Loucy (cell line): ENCODE results near the gene TMEM234.

Experiments used
- H2AFZ ChIP-seq: fragments of 200-600 bp; sonication (generic); 2 replicates; pipeline ENCODE4 v1.6.0; 2016; ENCODE audit warnings: antibody characterized with exemption, mild to moderate bottlenecking, low read length, moderate library complexity
- H3F3A ChIP-seq: fragments of 200-600 bp; 2 replicates; pipeline ENCODE4 v1.6.0; 2016; ENCODE audit warnings: antibody characterized with exemption, low read depth, mild to moderate bottlenecking
- H3K27me3 ChIP-seq: fragments of 200-600 bp; sonication (generic); 2 replicates; pipeline ENCODE4 v1.6.1; 2014; ENCODE audit warnings: low read length, mild to moderate bottlenecking; ENCODE audit not compliant: insufficient read depth, poor library complexity, severe bottlenecking
- H3K36me3 ChIP-seq: fragments of 200-600 bp; sonication (generic); 2 replicates; pipeline ENCODE4 v1.6.1; 2016; ENCODE audit warnings: low read length; ENCODE audit not compliant: insufficient read depth
- H3K4me1 ChIP-seq: fragments of 200-600 bp; sonication (generic); 2 replicates; pipeline ENCODE4 v1.5.1; 2014; ENCODE audit warnings: low read length, mild to moderate bottlenecking; ENCODE audit not compliant: insufficient read depth, poor library complexity, severe bottlenecking
- H3K4me2 ChIP-seq: fragments of 200-600 bp; sonication (generic); 2 replicates; pipeline ENCODE4 v1.6.0; 2014; ENCODE audit warnings: antibody characterized with exemption, low read length, low read depth, mild to moderate bottlenecking; ENCODE audit not compliant: poor library complexity, severe bottlenecking
- H3K4me3 ChIP-seq: fragments of 200-600 bp; sonication (generic); 2 replicates; pipeline ENCODE4 v1.5.1; 2014; ENCODE audit warnings: low read length, mild to moderate bottlenecking, mixed read lengths; ENCODE audit not compliant: poor library complexity, severe bottlenecking
- H3K79me2 ChIP-seq: fragments of 200-600 bp; sonication (generic); 2 replicates; pipeline ENCODE4 v1.6.1; 2014; ENCODE audit warnings: low read length; ENCODE audit not compliant: insufficient read depth
- H3K9ac ChIP-seq: fragments of 200-600 bp; sonication (generic); 2 replicates; pipeline ENCODE4 v1.6.0; 2014; ENCODE audit warnings: mild to moderate bottlenecking, low read depth, low read length, moderate library complexity; ENCODE audit not compliant: poor library complexity, severe bottlenecking
- H3K9me2 ChIP-seq: fragments of 200-600 bp; sonication (generic); replicated peaks from 2 replicates; pipeline ENCODE4 v1.6.1; 2016; ENCODE audit warnings: low read depth, low read length, mixed read lengths
- H3K9me3 ChIP-seq: fragments of 200-600 bp; sonication (generic); 2 replicates; pipeline ENCODE4 v1.6.1; 2014; ENCODE audit warnings: mild to moderate bottlenecking, antibody characterized with exemption, low read length, low read depth; ENCODE audit not compliant: insufficient read depth
- H4K20me1 ChIP-seq: fragments of 200-600 bp; sonication (generic); 2 replicates; pipeline ENCODE4 v1.6.0; 2014; ENCODE audit warnings: antibody characterized with exemption, low read length, mild to moderate bottlenecking; ENCODE audit not compliant: insufficient read depth, poor library complexity, severe bottlenecking
- EZH2phosphoT487 ChIP-seq: fragments of 200-600 bp; IDR thresholded peaks from 2 replicates; pipeline ENCODE4 v1.6.1; 2018; ENCODE audit warnings: antibody characterized with exemption, mild to moderate bottlenecking, moderate library complexity, borderline replicate concordance
- TF ChIP-seq, protein P1 (sequence below): fragments of 200-600 bp; sonication (generic); conservative IDR thresholded peaks from 2 replicates; pipeline ENCODE4 v1.5.1; 2014; ENCODE audit warnings: mild to moderate bottlenecking, antibody characterized with exemption, low read length

TMEM234 gene

DNA sequence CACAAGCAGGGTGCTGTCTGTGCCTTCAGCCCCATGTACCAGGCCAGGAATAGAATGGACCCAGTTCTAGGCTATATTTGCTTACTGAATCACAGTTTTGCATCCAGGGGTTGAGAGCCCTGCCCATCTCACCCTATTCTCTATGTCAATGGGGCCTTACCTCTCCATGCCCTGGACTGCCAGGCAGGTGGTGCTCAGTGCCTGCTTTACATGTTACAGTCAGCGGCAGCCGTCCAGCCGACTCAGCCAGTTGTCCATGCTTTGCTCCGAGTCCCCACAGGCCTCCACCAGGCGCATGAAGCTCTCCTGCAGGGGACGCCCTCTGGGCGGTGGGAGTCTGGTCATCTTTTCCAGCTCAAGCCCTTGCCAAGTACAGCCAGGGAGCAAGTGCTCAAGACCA lies 12.6 kb upstream of the TMEM234 start:
- TF ChIP-seq, protein P1, sequence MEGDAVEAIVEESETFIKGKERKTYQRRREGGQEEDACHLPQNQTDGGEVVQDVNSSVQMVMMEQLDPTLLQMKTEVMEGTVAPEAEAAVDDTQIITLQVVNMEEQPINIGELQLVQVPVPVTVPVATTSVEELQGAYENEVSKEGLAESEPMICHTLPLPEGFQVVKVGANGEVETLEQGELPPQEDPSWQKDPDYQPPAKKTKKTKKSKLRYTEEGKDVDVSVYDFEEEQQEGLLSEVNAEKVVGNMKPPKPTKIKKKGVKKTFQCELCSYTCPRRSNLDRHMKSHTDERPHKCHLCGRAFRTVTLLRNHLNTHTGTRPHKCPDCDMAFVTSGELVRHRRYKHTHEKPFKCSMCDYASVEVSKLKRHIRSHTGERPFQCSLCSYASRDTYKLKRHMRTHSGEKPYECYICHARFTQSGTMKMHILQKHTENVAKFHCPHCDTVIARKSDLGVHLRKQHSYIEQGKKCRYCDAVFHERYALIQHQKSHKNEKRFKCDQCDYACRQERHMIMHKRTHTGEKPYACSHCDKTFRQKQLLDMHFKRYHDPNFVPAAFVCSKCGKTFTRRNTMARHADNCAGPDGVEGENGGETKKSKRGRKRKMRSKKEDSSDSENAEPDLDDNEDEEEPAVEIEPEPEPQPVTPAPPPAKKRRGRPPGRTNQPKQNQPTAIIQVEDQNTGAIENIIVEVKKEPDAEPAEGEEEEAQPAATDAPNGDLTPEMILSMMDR, result no peak; the same call in 1 of the 2 replicates
- TF ChIP-seq EZH2phosphoT487, result no peak
- Histone ChIP-seq H3K9me2 (no peaks in the 10 kb centered on the region), H3K4me3 (no peak overlapping the region), H3K4me2 (no peak overlapping the region), H2AFZ (no peak overlapping the region), H3K9me3 (no peaks in the 10 kb centered on the region), H3K27me3 (no peaks in the 10 kb centered on the region), H3K9ac (no peak overlapping the region), H3K36me3 (peaks cover 7% of the 10 kb centered on the region; the same call in 1 of the 2 replicates), H4K20me1 (no peaks in the 10 kb centered on the region), H3K79me2 (no peaks in the 10 kb centered on the region), H3F3A (no peaks in the 10 kb centered on the region), H3K4me1 (no peaks in the 10 kb centered on the region)

DNA sequence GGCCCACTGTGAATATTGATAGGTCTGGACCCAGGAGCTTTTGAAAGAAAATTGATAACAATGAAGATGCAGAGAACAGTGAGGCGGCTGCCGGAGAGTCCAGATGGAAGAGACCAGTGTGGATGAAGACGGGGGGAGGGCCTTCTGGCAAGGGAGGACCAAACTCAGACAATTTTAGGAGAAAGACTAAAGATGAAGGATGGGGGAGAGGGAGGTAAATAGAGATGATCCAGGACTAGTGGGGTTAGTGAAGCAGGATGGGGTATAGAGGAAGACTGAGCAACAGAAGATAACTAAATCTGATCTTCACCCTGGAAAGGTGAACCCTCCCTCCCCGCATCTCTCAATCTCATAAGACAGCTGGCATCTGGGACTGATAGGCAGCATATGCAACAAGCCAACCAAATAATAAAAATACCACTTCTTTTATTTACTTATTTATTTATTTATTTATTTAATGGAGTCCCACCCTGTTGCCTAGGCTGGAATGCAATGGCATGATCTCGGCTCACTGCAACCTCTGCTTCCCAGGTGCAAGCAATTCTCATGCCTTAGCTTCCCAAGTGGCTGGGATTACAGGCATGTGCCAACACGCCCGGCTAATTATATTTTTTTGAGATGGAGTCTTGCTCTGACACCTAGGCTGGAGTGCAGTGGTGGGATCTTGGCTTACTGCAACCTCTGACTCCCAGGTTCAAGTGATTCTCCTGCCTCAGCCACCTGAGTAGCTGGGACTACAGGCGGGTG lies 10.6 kb upstream of the TMEM234 start:
- TF ChIP-seq EZH2phosphoT487, result no peak
- TF ChIP-seq, protein P1, result no peak
- no peak overlapping the region for H2AFZ ChIP-seq
- H3K9ac ChIP-seq, result no peak overlapping the region
- H3K9me3 ChIP-seq, result no peaks in the 10 kb centered on the region
- H3K4me2 ChIP-seq, result no peak overlapping the region
- no peaks in the 10 kb centered on the region for H3F3A ChIP-seq
- no peaks in the 10 kb centered on the region for H3K79me2 ChIP-seq
- H4K20me1 ChIP-seq, result no peaks in the 10 kb centered on the region
- no peak overlapping the region for H3K4me3 ChIP-seq
- no peaks in the 10 kb centered on the region for H3K9me2 ChIP-seq
- peaks cover 20% of the 10 kb centered on the region for H3K36me3 ChIP-seq
- H3K27me3 ChIP-seq, result no peaks in the 10 kb centered on the region
- no peaks in the 10 kb centered on the region for H3K4me1 ChIP-seq

DNA sequence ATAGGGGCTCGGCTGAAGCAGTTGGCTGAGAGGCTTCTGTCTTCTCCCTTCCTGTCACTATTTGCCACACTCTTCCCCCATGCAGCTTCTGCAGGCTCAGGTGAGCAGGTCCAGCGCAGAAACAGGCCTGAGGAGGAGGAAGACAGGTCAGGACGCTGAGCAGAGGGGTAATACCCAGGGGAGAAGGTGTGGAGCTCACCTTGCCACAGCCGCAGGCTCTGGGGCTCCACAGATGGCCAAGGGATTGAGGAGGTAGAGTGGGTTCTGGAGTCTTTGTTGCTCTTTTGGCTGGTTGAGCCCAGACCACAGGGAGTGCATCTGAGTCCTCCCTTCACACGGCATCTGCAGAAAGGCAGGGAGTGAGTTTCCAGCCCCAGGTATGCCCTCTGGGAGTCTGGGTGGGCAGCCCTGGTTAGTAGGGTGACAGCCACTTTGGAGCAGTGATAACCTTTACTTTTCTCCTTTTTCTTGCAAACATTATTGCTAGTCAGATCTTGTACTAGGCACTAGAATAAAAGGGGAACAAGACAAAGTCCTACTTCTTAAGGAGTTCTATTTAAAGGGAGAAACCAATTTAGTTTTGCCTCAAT lies 9.8 kb upstream of the TMEM234 start:
- Histone ChIP-seq H4K20me1 (no peaks in the 10 kb centered on the region), H3K27me3 (no peaks in the 10 kb centered on the region), H3K4me3 (no peak overlapping the region), H3K4me2 (no peak overlapping the region), H3K36me3 (peaks cover 20% of the 10 kb centered on the region), H3K4me1 (no peaks in the 10 kb centered on the region), H3K9me2 (no peaks in the 10 kb centered on the region), H3F3A (no peaks in the 10 kb centered on the region), H2AFZ (no peak overlapping the region), H3K9ac (no peak overlapping the region), H3K79me2 (no peaks in the 10 kb centered on the region), H3K9me3 (no peaks in the 10 kb centered on the region)
- TF ChIP-seq, protein P1, result no peak
- no peak for TF ChIP-seq EZH2phosphoT487
